DMS 273 (cell line): Measurements from ENCODE around the gene OSTC.

Experiments
- DNase-seq: peaks from one replicate; lab custom pipeline; 2025; ENCODE audit not compliant: unreplicated experiment; lab: John Stamatoyannopoulos, UW

OSTC gene

GRCh38 chr4:108650212-108651013, at the start of gene OSTC:
Gene OSTC, plus strand, starts transcription at chr4:108650599. Its CDS starts 57 bp downstream, at chr4:108650656.
- DNase-seq, result peak; percentile 96

GRCh38 chr4:108601106-108601505, 49.3 kb upstream of the OSTC start:
- no peak for DNase-seq

- DNase-seq, result no peak
These were observed 48.9 kb upstream of the OSTC start for GRCh38 chr4:108601532-108601931.

GRCh38 chr4:108602163-108602562, 48.2 kb upstream of the OSTC start:
- no peak for DNase-seq

- no peak for DNase-seq
These were observed 43.2 kb upstream of the OSTC start for GRCh38 chr4:108607079-108607815.

- no peak for DNase-seq
These were observed 39.0 kb upstream of the OSTC start for GRCh38 chr4:108611365-108611764.

- no peak for DNase-seq
These were observed 38.0 kb upstream of the OSTC start for GRCh38 chr4:108612365-108612764.

- no peak for DNase-seq
These were observed 30.9 kb upstream of the OSTC start for GRCh38 chr4:108619372-108620100.

GRCh38 chr4:108620101-108620932, 30.1 kb upstream of the OSTC start, which contains the start of gene RPL34:
Gene RPL34, plus strand, starts transcription at chr4:108620576. Its CDS starts 1,384 bp downstream, at chr4:108621960.
- peak; percentile 98 for DNase-seq

- DNase-seq, result peak; percentile 10
These were observed 29.2 kb upstream of the OSTC start for GRCh38 chr4:108620933-108621905.

GRCh38 chr4:108622022-108622421, 28.4 kb upstream of the OSTC start:
- DNase-seq, result no peak

GRCh38 chr4:108622828-108623227, 27.6 kb upstream of the OSTC start:
- no peak for DNase-seq

GRCh38 chr4:108624263-108625056, 25.9 kb upstream of the OSTC start:
- DNase-seq, result no peak

- DNase-seq, result no peak
These were observed 24.3 kb upstream of the OSTC start for GRCh38 chr4:108626056-108626455.

GRCh38 chr4:108628411-108628810, 22.0 kb upstream of the OSTC start:
- peak; percentile 13 for DNase-seq

GRCh38 chr4:108635070-108635655, 15.2 kb upstream of the OSTC start:
- no peak for DNase-seq

GRCh38 chr4:108636246-108636645, 14.2 kb upstream of the OSTC start:
- no peak for DNase-seq

GRCh38 chr4:108637856-108638255, 12.5 kb upstream of the OSTC start:
- DNase-seq, result peak; percentile 10
